Ovary (tissue), 9 donors: ENCODE results near the gene MGAT4C. TPM values are rescaled to one million over a fixed set of nuclear protein-coding genes. Genes with fewer than 3 reads are reported as not detected.

ENCODE experiments used
- DNase-seq, 5 donors: peaks; one replicate each; pipeline ENCODE4 v3.0.0-alpha.2; 2019 to 2020
- H3K27ac ChIP-seq, 2 donors: fragments of 200-600 bp; one replicate each; pipeline versions ENCODE4 v1.5.1 to v1.8.0; 2019 to 2022
- H3K27me3 ChIP-seq: fragments of 200-600 bp; one replicate; pipeline ENCODE4 v1.8.0; 2022
- H3K36me3 ChIP-seq: fragments of 200-600 bp; sonication (generic); one replicate; pipeline ENCODE4 v1.5.1; 2019
- H3K4me1 ChIP-seq: one replicate; pipeline ENCODE4 v1.8.1; 2013; ENCODE audit warnings: mild to moderate bottlenecking, moderate library complexity; ENCODE audit not compliant: insufficient read depth
- H3K4me3 ChIP-seq: fragments of 200-600 bp; sonication (generic); one replicate; pipeline ENCODE4 v1.5.1; 2017
- H3K9me3 ChIP-seq, 2 donors: fragments of 200-600 bp in 1 of 2; sonication (generic) in 1 of 2; one replicate each; pipeline versions ENCODE4 v1.5.1 to v1.8.1; 2013 to 2019; ENCODE audit warnings: mild to moderate bottlenecking in 1 of 2, moderate library complexity in 1 of 2
- EP300 ChIP-seq: sonication (generic); formaldehyde crosslinking; IDR thresholded peaks from one replicate; pipeline ENCODE4 v1.6.1; 2017; ENCODE audit warnings: antibody characterized with exemption
- POLR2A ChIP-seq: fragments of 450-650 bp; IDR thresholded peaks from one replicate; pipeline ENCODE4 v1.6.1; 2017; ENCODE audit warnings: antibody characterized with exemption, mild to moderate bottlenecking, moderate library complexity
- WGBS, 3 donors: extraction: QIAGEN DNeasy Blood & Tissue Kit in 1 of 3; methylation state at CpG; one replicate each; pipeline versions ENCODE4 v1.1.5 to v1.1.7; 2013 to 2017; 5-methylcytosine and 5-hydroxymethylcytosine counted together
- intact Hi-C, 4 donors: fragments of 100-400 bp; cut with DNase I; formaldehyde crosslinking; loops; one replicate each; pipeline versions ENCODE4 v1.11.0 to v1.15.1; 2022 to 2023
- polyA plus RNA-seq, 2 donors: library from polyadenylated mRNA; stranded (reverse); fragments of 200-250 nt in 1 of 2; fragments of 350-450 nt in 1 of 2; fragmentation: Illumina TruSeq in 1 of 2; extraction: RNeasy Lipid Tissue Mini Kit (QIAGEN cat#74804) in 1 of 2; gene quantifications; one replicate each; pipeline ENCODE4 v1.2.3, GENCODE V29; 2013 to 2014
- total RNA-seq, 7 donors: library from RNA; depleted of rRNA in 2 of 7; stranded (reverse); fragments of >200 nt in 2 of 7; fragmentation: NEBNext Ultra II Directional in 3 of 7; extraction: Animal tissue kit (Norgen Biotek cat#: 25700) in 3 of 7; gene quantifications; one replicate each; pipeline versions ENCODE4 v1.1.0 to v1.2.4, GENCODE V29; 2016 to 2023
- TF ChIP-seq, protein P1 (sequence below), 3 donors: fragments of 450-650 bp in 2 of 3; fragments of 200-600 bp in 1 of 3; IDR thresholded peaks; one replicate each; pipeline versions ENCODE4 v1.5.1 to v1.8.0; 2016 to 2022; ENCODE audit warnings: antibody characterized with exemption in 3 of 3, mild to moderate bottlenecking in 1 of 3
- donor health status: DM: no; HTN: no; CAD: no; lungs with moderate emphysema.
- donor health status: DM: no; HTN: no; CAD: no.
- donor health status: Bipolar disorder and iron deficiency.
- donor health status: DM: yes; HTN: yes; CAD: no.
- donor health status: DM: no; HTN: no; CAD: no.
- donor health status: DM: yes; HTN: yes; CAD: no.

The MGAT4C gene
- total and polyA plus RNA-seq, 9 donors, result under 0.01 to 0.32 (median 0.05) TPM; not detected in 2

DNA sequence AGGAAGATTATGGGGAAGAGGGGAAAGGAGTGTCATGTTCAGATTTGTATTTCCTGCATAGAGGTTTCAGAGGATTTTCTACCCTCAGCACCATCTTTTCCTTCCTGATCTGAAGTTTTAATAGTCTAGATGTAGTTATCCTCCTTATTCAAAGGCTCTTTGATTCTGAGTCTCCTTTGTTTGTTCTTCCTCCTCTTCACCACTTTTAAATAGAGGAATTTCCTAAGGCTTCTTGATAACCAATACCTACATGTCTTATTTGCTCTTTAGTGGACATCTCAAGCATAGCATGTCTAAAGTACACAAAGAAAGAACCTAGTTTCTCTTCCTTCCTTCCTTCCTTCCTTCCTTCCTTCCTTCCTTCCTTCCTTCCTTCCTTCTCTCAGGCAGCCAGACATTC, 8.3 kb downstream of the MGAT4C start:
- Histone ChIP-seq H3K4me3 (no peak overlapping the region), H3K27me3 (no peaks in the 10 kb centered on the region), H3K9me3 (no peaks in the 10 kb centered on the region), H3K4me1 (no peaks in the 10 kb centered on the region), H3K36me3 (no peaks in the 10 kb centered on the region), H3K27ac (no peak overlapping the region)
- intact Hi-C loops, result no loop called here
- TF ChIP-seq EP300 (no peak), POLR2A (no peak)
- TF ChIP-seq, protein P1, sequence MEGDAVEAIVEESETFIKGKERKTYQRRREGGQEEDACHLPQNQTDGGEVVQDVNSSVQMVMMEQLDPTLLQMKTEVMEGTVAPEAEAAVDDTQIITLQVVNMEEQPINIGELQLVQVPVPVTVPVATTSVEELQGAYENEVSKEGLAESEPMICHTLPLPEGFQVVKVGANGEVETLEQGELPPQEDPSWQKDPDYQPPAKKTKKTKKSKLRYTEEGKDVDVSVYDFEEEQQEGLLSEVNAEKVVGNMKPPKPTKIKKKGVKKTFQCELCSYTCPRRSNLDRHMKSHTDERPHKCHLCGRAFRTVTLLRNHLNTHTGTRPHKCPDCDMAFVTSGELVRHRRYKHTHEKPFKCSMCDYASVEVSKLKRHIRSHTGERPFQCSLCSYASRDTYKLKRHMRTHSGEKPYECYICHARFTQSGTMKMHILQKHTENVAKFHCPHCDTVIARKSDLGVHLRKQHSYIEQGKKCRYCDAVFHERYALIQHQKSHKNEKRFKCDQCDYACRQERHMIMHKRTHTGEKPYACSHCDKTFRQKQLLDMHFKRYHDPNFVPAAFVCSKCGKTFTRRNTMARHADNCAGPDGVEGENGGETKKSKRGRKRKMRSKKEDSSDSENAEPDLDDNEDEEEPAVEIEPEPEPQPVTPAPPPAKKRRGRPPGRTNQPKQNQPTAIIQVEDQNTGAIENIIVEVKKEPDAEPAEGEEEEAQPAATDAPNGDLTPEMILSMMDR (IDR thresholded peaks at IDR 0.05), result no peak
- DNase-seq, result no peak

DNA sequence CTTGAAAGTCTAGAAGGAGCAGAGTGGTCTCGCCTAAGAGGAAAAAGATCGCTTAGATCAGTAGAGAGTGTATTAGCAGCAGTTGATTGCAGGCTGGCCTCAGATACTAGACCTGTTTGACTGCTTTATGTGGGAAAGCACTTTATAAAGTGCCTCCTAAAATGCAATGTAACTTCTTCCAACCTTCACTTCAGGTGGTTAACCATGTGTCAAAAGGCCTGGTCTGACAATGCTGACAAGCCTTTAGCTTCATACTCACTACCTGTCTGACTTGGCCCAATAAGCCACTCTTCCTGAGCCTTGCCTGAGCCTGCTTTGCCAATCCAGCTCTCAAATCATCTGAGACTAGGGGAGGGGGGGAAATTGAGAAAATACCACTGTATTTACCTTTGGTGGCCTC, 14.6 kb downstream of the MGAT4C start:
- no peak for TF ChIP-seq EP300
- TF ChIP-seq POLR2A, result no peak
- TF ChIP-seq, protein P1 (IDR thresholded peaks at IDR 0.05), result no peak
- Histone ChIP-seq H3K9me3 (no peaks in the 10 kb centered on the region), H3K27ac (no peak overlapping the region), H3K36me3 (no peaks in the 10 kb centered on the region), H3K4me3 (no peak overlapping the region), H3K4me1 (no peaks in the 10 kb centered on the region), H3K27me3 (no peaks in the 10 kb centered on the region)
- intact Hi-C loops, result no loop called here
- no peak for DNase-seq
- WGBS, 3 donors, result 90 to 95% (median 94%) methylated on average over 2 of the region's 2 CpGs

DNA sequence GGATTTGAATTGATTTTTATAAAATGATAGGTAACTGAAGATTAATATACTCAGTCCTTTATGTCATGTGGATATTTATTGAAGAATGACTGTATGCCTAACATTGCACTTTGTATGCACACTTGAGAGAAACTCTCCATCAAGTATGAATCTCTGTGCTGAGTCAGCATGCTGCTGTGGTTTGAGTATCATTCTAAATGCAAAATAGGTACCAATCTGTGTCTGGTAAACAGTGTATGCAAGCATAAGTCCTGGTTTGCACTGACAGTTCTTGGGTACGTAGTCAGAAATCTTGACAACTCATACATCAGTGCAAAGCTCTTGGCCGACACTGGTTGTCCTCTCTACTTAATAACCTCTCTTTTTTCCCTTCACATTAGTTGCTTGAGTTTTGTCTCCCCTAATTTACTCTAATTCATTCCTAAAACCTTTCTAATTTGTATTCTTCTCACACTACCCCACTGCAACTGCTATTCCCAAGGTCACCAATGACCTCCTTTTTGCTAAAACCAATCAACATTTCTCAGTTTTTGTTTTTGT, 21.8 kb downstream of the MGAT4C start:
- intact Hi-C loops, result no loop called here
- no peaks in the 10 kb centered on the region for H3K9me3 ChIP-seq
- DNase-seq, result no peak

DNA sequence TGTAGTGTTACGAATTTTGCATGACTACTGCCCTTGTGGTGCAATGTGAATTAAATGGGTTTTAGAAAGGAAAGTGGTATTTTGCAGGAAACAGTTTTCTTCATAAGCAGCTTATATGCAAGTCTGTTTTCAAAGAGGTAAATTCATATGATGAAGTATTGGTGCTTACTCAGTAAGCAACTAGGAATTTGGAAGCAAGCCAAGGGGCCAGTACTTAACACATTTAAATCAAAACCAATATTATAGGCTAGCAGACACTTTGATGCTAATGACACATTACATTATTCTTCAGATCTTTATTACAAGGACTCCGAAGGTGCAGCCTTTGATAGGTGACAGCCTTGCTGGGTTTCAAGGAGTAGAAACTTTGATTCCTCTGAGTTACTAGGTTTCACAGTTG, 23.1 kb downstream of the MGAT4C start:
- H3K36me3 ChIP-seq, result no peaks in the 10 kb centered on the region

More for the DNA sequence above, 21.8 kb downstream of the MGAT4C start:
- WGBS, 3 donors, result 82 to 89% (median 84%) methylated on average over 2 of the region's 2 CpGs
- Histone ChIP-seq H3K4me1 (no peaks in the 10 kb centered on the region), H3K27me3 (no peaks in the 10 kb centered on the region), H3K4me3 (no peak overlapping the region), H3K27ac (no peak overlapping the region), H3K36me3 (no peaks in the 10 kb centered on the region)
- TF ChIP-seq EP300 (no peak), POLR2A (no peak)
- TF ChIP-seq, protein P1 (IDR thresholded peaks at IDR 0.05), result no peak

More for the DNA sequence above, 23.1 kb downstream of the MGAT4C start:
- intact Hi-C loops, result no loop called here
- WGBS, 3 donors, result 89 to 96% (median 93%) methylated on average over 2 of the region's 2 CpGs
- DNase-seq, result no peak
- TF ChIP-seq POLR2A (no peak), EP300 (no peak)
- TF ChIP-seq, protein P1 (IDR thresholded peaks at IDR 0.05), result no peak
- Histone ChIP-seq H3K4me3 (no peak overlapping the region), H3K4me1 (no peaks in the 10 kb centered on the region), H3K27me3 (no peaks in the 10 kb centered on the region), H3K9me3 (no peaks in the 10 kb centered on the region), H3K27ac (no peak overlapping the region)
